Stimulated activated naive CD8-positive, alpha-beta T cell treated with anti-CD3 and anti-CD28 coated beads, Interleukin-15, amount 100 ng/mL, for 72 hours (primary cell): ENCODE results near the gene SMCO2.

Experiments
- ATAC-seq: fragments of 150-1000 bp; cut with Tn5 transposase; 2 replicates; pipeline ENCODE4 v1.10.0; 2021; ENCODE audit warnings: mild to moderate bottlenecking, moderate library complexity
- DNase-seq, 2 donors: peaks; one replicate each; pipeline ENCODE4 v3.0.0; 2021 to 2022
- H3K27ac Mint-ChIP-seq, 2 donors: one replicate each; pipeline ENCODE4 v1.8.0; 2022; ENCODE audit warnings: mild to moderate bottlenecking in 2 of 2, mixed read lengths in 2 of 2, moderate library complexity in 2 of 2
- H3K27me3 Mint-ChIP-seq: one replicate; pipeline ENCODE4 v1.8.0; 2022; ENCODE audit warnings: mixed read lengths
- H3K4me1 Mint-ChIP-seq: one replicate; pipeline ENCODE4 v1.8.0; 2022; ENCODE audit warnings: mild to moderate bottlenecking, mixed read lengths
- H3K4me3 Mint-ChIP-seq, 2 donors: one replicate each; pipeline ENCODE4 v1.8.0; 2022; ENCODE audit warnings: mild to moderate bottlenecking in 2 of 2, mixed read lengths in 2 of 2, moderate library complexity in 1 of 2
- H3K9me3 Mint-ChIP-seq, 2 donors: one replicate each; pipeline ENCODE4 v1.8.0; 2022; ENCODE audit warnings: mixed read lengths in 2 of 2

The SMCO2 gene

GRCh38 chr12:27468241-27468640 is 21.7 kb downstream of the SMCO2 start:
- no peaks in the 10 kb centered on the region for H3K27me3 Mint-ChIP-seq
- peaks cover 0 to 5% of the 10 kb centered on the region in 2 donors for H3K9me3 Mint-ChIP-seq
- H3K4me3 Mint-ChIP-seq, result no peak overlapping the region
- peaks cover 55% of the 10 kb centered on the region for H3K4me1 Mint-ChIP-seq
- ATAC-seq, result no peak
- no peak overlapping the region for H3K27ac Mint-ChIP-seq
- no peak for DNase-seq

GRCh38 chr12:27469176-27469736 is 22.7 kb downstream of the SMCO2 start:
- Mint-ChIP-seq H3K27ac (peak overlapping the region in 1 of 2 donors; percentile 13), H3K9me3 (no peaks in the 10 kb centered on the region), H3K27me3 (no peaks in the 10 kb centered on the region), H3K4me3 (peak overlapping the region in 1 of 2 donors; percentile 14), H3K4me1 (peaks cover 55% of the 10 kb centered on the region)
- DNase-seq, result no peak
- no peak for ATAC-seq

- H3K4me3 Mint-ChIP-seq, result peak overlapping the region; percentile 7 to 12
- H3K4me1 Mint-ChIP-seq, result peaks cover 44% of the 10 kb centered on the region
- H3K9me3 Mint-ChIP-seq, result peaks cover 24 to 26% of the 10 kb centered on the region in 2 donors
- ATAC-seq, result peak; percentile 81
- H3K27ac Mint-ChIP-seq, result no peak overlapping the region
- no peaks in the 10 kb centered on the region for H3K27me3 Mint-ChIP-seq
- no peak for DNase-seq
These were observed 26.1 kb downstream of the SMCO2 start for GRCh38 chr12:27472604-27473003.

GRCh38 chr12:27474344-27474743 is 27.8 kb downstream of the SMCO2 start:
- no peaks in the 10 kb centered on the region for H3K27me3 Mint-ChIP-seq
- H3K4me1 Mint-ChIP-seq, result peaks cover 29% of the 10 kb centered on the region
- DNase-seq (no peak), ATAC-seq (no peak)
- peaks cover 30 to 43% of the 10 kb centered on the region in 2 donors for H3K9me3 Mint-ChIP-seq
- no peak overlapping the region for H3K4me3 Mint-ChIP-seq
- no peak overlapping the region for H3K27ac Mint-ChIP-seq

- Mint-ChIP-seq H3K27me3 (no peaks in the 10 kb centered on the region), H3K4me3 (no peak overlapping the region), H3K27ac (no peak overlapping the region), H3K4me1 (peaks cover 24% of the 10 kb centered on the region), H3K9me3 (peaks cover 39 to 59% of the 10 kb centered on the region in 2 donors)
- DNase-seq (no peak), ATAC-seq (no peak)
These were observed 30.5 kb downstream of the SMCO2 start for GRCh38 chr12:27477049-27477448.

GRCh38 chr12:27478949-27479348 is 32.4 kb downstream of the SMCO2 start:
- Mint-ChIP-seq H3K4me3 (no peak overlapping the region), H3K27me3 (no peaks in the 10 kb centered on the region), H3K4me1 (peaks cover 5% of the 10 kb centered on the region), H3K27ac (no peak overlapping the region), H3K9me3 (peaks cover 39 to 59% of the 10 kb centered on the region in 2 donors)
- DNase-seq (no peak), ATAC-seq (no peak)

- Mint-ChIP-seq H3K27ac (peak overlapping the region in 1 of 2 donors; percentile 71), H3K9me3 (peaks cover 39 to 59% of the 10 kb centered on the region in 2 donors), H3K4me1 (no peaks in the 10 kb centered on the region), H3K27me3 (no peaks in the 10 kb centered on the region), H3K4me3 (no peak overlapping the region)
- ATAC-seq (no peak), DNase-seq (no peak)
These were observed 33.5 kb downstream of the SMCO2 start for GRCh38 chr12:27480016-27480415.

GRCh38 chr12:27486961-27487360 is 40.4 kb downstream of the SMCO2 start:
- Mint-ChIP-seq H3K9me3 (peaks cover 6 to 12% of the 10 kb centered on the region in 2 donors), H3K4me1 (peaks cover 15% of the 10 kb centered on the region), H3K4me3 (no peak overlapping the region), H3K27me3 (peaks cover 24% of the 10 kb centered on the region), H3K27ac (no peak overlapping the region)
- no peak for DNase-seq
- no peak for ATAC-seq

- Mint-ChIP-seq H3K9me3 (peaks cover 6 to 12% of the 10 kb centered on the region in 2 donors), H3K27ac (no peak overlapping the region), H3K4me1 (peaks cover 15% of the 10 kb centered on the region), H3K27me3 (peaks cover 24% of the 10 kb centered on the region), H3K4me3 (no peak overlapping the region)
- DNase-seq (no peak), ATAC-seq (peak; percentile 50)
These were observed 41.9 kb downstream of the SMCO2 start for GRCh38 chr12:27488479-27488878.

- Mint-ChIP-seq H3K4me3 (no peak overlapping the region), H3K27ac (no peak overlapping the region), H3K9me3 (peaks cover 6 to 8% of the 10 kb centered on the region in 2 donors), H3K27me3 (peaks cover 36% of the 10 kb centered on the region), H3K4me1 (peaks cover 15% of the 10 kb centered on the region)
- ATAC-seq (no peak), DNase-seq (no peak)
These were observed 44.7 kb downstream of the SMCO2 start for GRCh38 chr12:27491226-27491625.

- Mint-ChIP-seq H3K4me1 (peaks cover 24% of the 10 kb centered on the region), H3K4me3 (no peak overlapping the region), H3K9me3 (no peaks in the 10 kb centered on the region), H3K27ac (no peak overlapping the region), H3K27me3 (peaks cover 42% of the 10 kb centered on the region)
- DNase-seq (no peak), ATAC-seq (no peak)
These were observed 46.9 kb downstream of the SMCO2 start for GRCh38 chr12:27493260-27493940.

- Mint-ChIP-seq H3K4me1 (peaks cover 35% of the 10 kb centered on the region), H3K9me3 (no peaks in the 10 kb centered on the region), H3K4me3 (peak overlapping the region in 1 of 2 donors; percentile 38), H3K27ac (peak overlapping the region; percentile 7 to 71), H3K27me3 (peaks cover 26% of the 10 kb centered on the region)
- no peak for DNase-seq
- no peak for ATAC-seq
These were observed 50.9 kb downstream of the SMCO2 start for GRCh38 chr12:27497446-27497845.

GRCh38 chr12:27498149-27498548 is 51.6 kb downstream of the SMCO2 start:
- peak; percentile 33 to 45 for DNase-seq
- ATAC-seq, result peak; percentile 95
- H3K9me3 Mint-ChIP-seq, result peaks cover 0 to 6% of the 10 kb centered on the region in 2 donors
- H3K4me3 Mint-ChIP-seq, result peak overlapping the region; percentile 19 to 38
- H3K4me1 Mint-ChIP-seq, result peaks cover 42% of the 10 kb centered on the region
- H3K27ac Mint-ChIP-seq, result peak overlapping the region in 1 of 2 donors; percentile 71
- H3K27me3 Mint-ChIP-seq, result peaks cover 26% of the 10 kb centered on the region

GRCh38 chr12:27498761-27499160 is 52.2 kb downstream of the SMCO2 start:
- ATAC-seq (no peak), DNase-seq (no peak)
- Mint-ChIP-seq H3K9me3 (peaks cover 0 to 7% of the 10 kb centered on the region in 2 donors), H3K4me3 (peak overlapping the region in 1 of 2 donors; percentile 38), H3K27ac (peak overlapping the region in 1 of 2 donors; percentile 71), H3K27me3 (peaks cover 26% of the 10 kb centered on the region), H3K4me1 (peaks cover 43% of the 10 kb centered on the region)

GRCh38 chr12:27499377-27499776 is 52.8 kb downstream of the SMCO2 start:
- ATAC-seq, result no peak
- peaks cover 0 to 7% of the 10 kb centered on the region in 2 donors for H3K9me3 Mint-ChIP-seq
- H3K27me3 Mint-ChIP-seq, result peaks cover 26% of the 10 kb centered on the region
- peaks cover 43% of the 10 kb centered on the region for H3K4me1 Mint-ChIP-seq
- H3K4me3 Mint-ChIP-seq, result no peak overlapping the region
- DNase-seq, result no peak
- H3K27ac Mint-ChIP-seq, result no peak overlapping the region

- peaks cover 14% of the 10 kb centered on the region for H3K27me3 Mint-ChIP-seq
- H3K4me3 Mint-ChIP-seq, result no peak overlapping the region
- H3K27ac Mint-ChIP-seq, result no peak overlapping the region
- ATAC-seq (no peak), DNase-seq (no peak)
- peaks cover 0 to 7% of the 10 kb centered on the region in 2 donors for H3K9me3 Mint-ChIP-seq
- H3K4me1 Mint-ChIP-seq, result peaks cover 43% of the 10 kb centered on the region
These were observed 54.0 kb downstream of the SMCO2 start for GRCh38 chr12:27500546-27500945.
